ENCODE data around the gene GRAP2. TPM values are rescaled to one million over a fixed set of nuclear protein-coding genes. Genes with fewer than 3 reads are reported as not detected.

The GRAP2 gene
- total and polyA plus RNA-seq, 10 of the 15 experiments (the other 5 are each of a cell fraction or from before 2014, with no cell fraction given), result 3.3 to 79.1 (median 59.6) TPM

DNA sequence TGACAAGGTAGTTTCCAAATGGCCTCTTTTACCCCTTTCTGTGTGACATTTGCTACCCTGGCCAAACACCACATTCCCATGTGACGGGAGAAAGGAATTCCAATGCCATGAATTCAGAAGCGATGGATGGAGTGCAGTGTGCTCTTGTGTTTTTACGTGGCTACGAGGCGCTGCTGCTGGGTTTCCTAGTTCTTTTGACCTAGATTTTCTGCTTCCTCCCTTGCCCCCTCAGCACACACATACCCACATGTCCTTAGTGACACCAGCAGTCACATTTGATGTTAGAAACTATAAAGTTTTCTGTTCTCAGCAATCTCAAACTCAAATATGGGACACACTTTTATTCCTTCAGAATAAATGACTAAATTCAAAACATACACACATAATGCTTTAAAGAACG lies 51.5 kb downstream of the GRAP2 start:
- H3K9me3 ChIP-seq (replicated peaks; ENCODE audit: control insufficient read depth, insufficient read depth, low read length), result no peaks in the 10 kb centered on the region; the same call in 2 of the 3 replicates
- H4K20me1 ChIP-seq (ENCODE audit: control insufficient read depth, insufficient read depth), result peaks cover 4% of the 10 kb centered on the region; the same call in 1 of the 2 replicates
- no peak overlapping the region for H3K4me3 ChIP-seq
- no peak overlapping the region for H2AFZ ChIP-seq (ENCODE audit: control insufficient read depth, low read depth, low read length)
- TF ChIP-seq BMI1 (IDR thresholded peaks at IDR 0.05; ENCODE audit: borderline replicate concordance), result no peak
- no peak for TF ChIP-seq SMARCA5 (IDR thresholded peaks at IDR 0.05)
- TF ChIP-seq RCOR1 (conservative IDR thresholded peaks at IDR 0.05; ENCODE audit: low read depth, low read length), result no peak
- TF ChIP-seq, protein P1, sequence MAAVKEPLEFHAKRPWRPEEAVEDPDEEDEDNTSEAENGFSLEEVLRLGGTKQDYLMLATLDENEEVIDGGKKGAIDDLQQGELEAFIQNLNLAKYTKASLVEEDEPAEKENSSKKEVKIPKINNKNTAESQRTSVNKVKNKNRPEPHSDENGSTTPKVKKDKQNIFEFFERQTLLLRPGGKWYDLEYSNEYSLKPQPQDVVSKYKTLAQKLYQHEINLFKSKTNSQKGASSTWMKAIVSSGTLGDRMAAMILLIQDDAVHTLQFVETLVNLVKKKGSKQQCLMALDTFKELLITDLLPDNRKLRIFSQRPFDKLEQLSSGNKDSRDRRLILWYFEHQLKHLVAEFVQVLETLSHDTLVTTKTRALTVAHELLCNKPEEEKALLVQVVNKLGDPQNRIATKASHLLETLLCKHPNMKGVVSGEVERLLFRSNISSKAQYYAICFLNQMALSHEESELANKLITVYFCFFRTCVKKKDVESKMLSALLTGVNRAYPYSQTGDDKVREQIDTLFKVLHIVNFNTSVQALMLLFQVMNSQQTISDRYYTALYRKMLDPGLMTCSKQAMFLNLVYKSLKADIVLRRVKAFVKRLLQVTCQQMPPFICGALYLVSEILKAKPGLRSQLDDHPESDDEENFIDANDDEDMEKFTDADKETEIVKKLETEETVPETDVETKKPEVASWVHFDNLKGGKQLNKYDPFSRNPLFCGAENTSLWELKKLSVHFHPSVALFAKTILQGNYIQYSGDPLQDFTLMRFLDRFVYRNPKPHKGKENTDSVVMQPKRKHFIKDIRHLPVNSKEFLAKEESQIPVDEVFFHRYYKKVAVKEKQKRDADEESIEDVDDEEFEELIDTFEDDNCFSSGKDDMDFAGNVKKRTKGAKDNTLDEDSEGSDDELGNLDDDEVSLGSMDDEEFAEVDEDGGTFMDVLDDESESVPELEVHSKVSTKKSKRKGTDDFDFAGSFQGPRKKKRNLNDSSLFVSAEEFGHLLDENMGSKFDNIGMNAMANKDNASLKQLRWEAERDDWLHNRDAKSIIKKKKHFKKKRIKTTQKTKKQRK (IDR thresholded peaks at IDR 0.05; ENCODE audit: low read depth, low read length), result no peak
- no peak for TF ChIP-seq NFYA (IDR thresholded peaks at IDR 0.05; ENCODE audit: borderline replicate concordance, low read depth, low read length)
- peaks cover 6 to 39% of the 10 kb centered on the region in 2 experiments; a peak in 3 of 4 replicates for H3K36me3 ChIP-seq (ENCODE audit: control insufficient read depth in 2 of 2, insufficient read depth in 2 of 2, low read length in 1 of 2)
- FAIRE-seq (no peak), DNase-seq (ENCODE audit: low read depth, low spot score) (no peak), ATAC-seq (no peak)
- BruUV-seq (replicated peaks), result no TSS peak
- ChIA-PET SMC1A (ENCODE audit: uncharacterized antibody, unreplicated experiment) (interaction anchor here (0.8 to 2.4 kb wide), 5 partner anchors 9 to 48 kb away, joined by 3 to 13 read pairs (median 5); no protein-coding TSS in a partner anchor), POLR2A (no interaction called here), RAD21 (ENCODE audit: unreplicated experiment) (interaction anchor here (1.0 kb wide), 1 partner anchor 10 kb away, joined by 3 read pairs; no protein-coding TSS in a partner anchor), CTCF (interaction anchor here (1.1 to 2.1 kb wide), 2 partner anchors 10 to 13 kb away, joined by 3 to 6 read pairs; no protein-coding TSS in a partner anchor)
- H3K27ac ChIP-seq (ENCODE audit: control insufficient read depth, insufficient read depth), result no peak overlapping the region
- H3K4me2 ChIP-seq (ENCODE audit: control insufficient read depth, insufficient read depth), result no peak overlapping the region
- H3K79me2 ChIP-seq (ENCODE audit: control insufficient read depth, insufficient read depth, low read length), result peaks cover 5% of the 10 kb centered on the region
- 98% methylated on average over 6 of the region's 6 CpGs for WGBS (ENCODE audit: insufficient coverage, insufficient replicate concordance, low lambda C conversion rate, missing lambda C conversion rate)
- peaks cover 56% of the 10 kb centered on the region for H3K4me1 ChIP-seq (ENCODE audit: control insufficient read depth, insufficient read depth, low read length)
- intact Hi-C loops (cut with micrococcal nuclease; ENCODE audit: unreplicated experiment), result no loop called here
- no peaks in the 10 kb centered on the region for H3K27me3 ChIP-seq (replicated peaks in 1 of 2; ENCODE audit: control insufficient read depth in 2 of 2, insufficient read depth in 2 of 2, low read length in 1 of 2)
- in situ Hi-C loops (cut with MboI), result no loop called here
- no peak overlapping the region for H3K9ac ChIP-seq (ENCODE audit: control insufficient read depth, insufficient read depth, low read length)
